ENCODE measurements around the gene PTPDC1.
"Not testable (repeated sequence)": the region's sequence is repeated elsewhere in the genome, so short reads cannot be mapped to it uniquely, and the experiment has no call there.

Gene PTPDC1

GRCh38 chr9:94101162-94101853, 17.0 kb downstream of the PTPDC1 start:
- no peak for DNase-seq
- TF ChIP-seq GATA1 (IDR thresholded peaks at IDR 0.05; ENCODE audit: low read depth, low read length), result no peak
- TF ChIP-seq POLR2A (IDR thresholded peaks at IDR 0.05; ENCODE audit: low read length), result no peak

GRCh38 chr9:94108584-94108983, 24.3 kb downstream of the PTPDC1 start:
- DNase-seq, result no peak
- TF ChIP-seq GATA1 (IDR thresholded peaks at IDR 0.05; ENCODE audit: low read depth, low read length), result no peak
- no peak for TF ChIP-seq POLR2A (IDR thresholded peaks at IDR 0.05; ENCODE audit: low read length)

GRCh38 chr9:94110821-94111252, 26.6 kb downstream of the PTPDC1 start:
- TF ChIP-seq POLR2A (IDR thresholded peaks at IDR 0.05; ENCODE audit: low read length) (no peak), GATA1 (IDR thresholded peaks at IDR 0.05; ENCODE audit: low read depth, low read length) (no peak)
- DNase-seq, result no peak

GRCh38 chr9:94111446-94111845, 27.2 kb downstream of the PTPDC1 start:
- TF ChIP-seq POLR2A (IDR thresholded peaks at IDR 0.05; ENCODE audit: low read length) (no peak), GATA1 (IDR thresholded peaks at IDR 0.05; ENCODE audit: low read depth, low read length) (no peak)
- DNase-seq, result no peak

GRCh38 chr9:94112716-94113465, 28.6 kb downstream of the PTPDC1 start:
- TF ChIP-seq POLR2A (IDR thresholded peaks at IDR 0.05; ENCODE audit: low read length) (peak; percentile 27), GATA1 (IDR thresholded peaks at IDR 0.05; ENCODE audit: low read depth, low read length) (no peak)
- DNase-seq, result no peak

GRCh38 chr9:94120088-94120487, 35.8 kb downstream of the PTPDC1 start:
- DNase-seq, result not testable (repeated sequence)

- TF ChIP-seq POLR2A (IDR thresholded peaks at IDR 0.05; ENCODE audit: low read length) (no peak), GATA1 (IDR thresholded peaks at IDR 0.05; ENCODE audit: low read depth, low read length) (no peak)
- DNase-seq, result no peak
Measured at GRCh38 chr9:94120854-94121376, 36.7 kb downstream of the PTPDC1 start.

- DNase-seq, result no peak
- TF ChIP-seq POLR2A (IDR thresholded peaks at IDR 0.05; ENCODE audit: low read length) (no peak), GATA1 (IDR thresholded peaks at IDR 0.05; ENCODE audit: low read depth, low read length) (no peak)
Measured at GRCh38 chr9:94126844-94127243, 42.6 kb downstream of the PTPDC1 start.

- DNase-seq, result no peak
- TF ChIP-seq GATA1 (IDR thresholded peaks at IDR 0.05; ENCODE audit: low read depth, low read length) (no peak), POLR2A (IDR thresholded peaks at IDR 0.05; ENCODE audit: low read length) (no peak)
Measured at GRCh38 chr9:94127806-94128205, 43.5 kb downstream of the PTPDC1 start.

GRCh38 chr9:94128580-94128979, 44.3 kb downstream of the PTPDC1 start:
- no peak for DNase-seq
- TF ChIP-seq GATA1 (IDR thresholded peaks at IDR 0.05; ENCODE audit: low read depth, low read length) (no peak), POLR2A (IDR thresholded peaks at IDR 0.05; ENCODE audit: low read length) (no peak)

GRCh38 chr9:94134629-94135028, 50.4 kb downstream of the PTPDC1 start:
- TF ChIP-seq POLR2A (IDR thresholded peaks at IDR 0.05; ENCODE audit: low read length), result no peak
- no peak for TF ChIP-seq GATA1 (IDR thresholded peaks at IDR 0.05; ENCODE audit: low read depth, low read length)
- DNase-seq, result no peak

GRCh38 chr9:94135222-94135621, 51.0 kb downstream of the PTPDC1 start:
- no peak for DNase-seq

GRCh38 chr9:94139672-94140417, 55.6 kb downstream of the PTPDC1 start:
- no peak for DNase-seq
- no peak for TF ChIP-seq POLR2A (IDR thresholded peaks at IDR 0.05; ENCODE audit: low read length)
- TF ChIP-seq GATA1 (IDR thresholded peaks at IDR 0.05; ENCODE audit: low read depth, low read length), result no peak

More at GRCh38 chr9:94135222-94135621, 51.0 kb downstream of the PTPDC1 start:
- no peak for TF ChIP-seq POLR2A (IDR thresholded peaks at IDR 0.05; ENCODE audit: low read length)
- no peak for TF ChIP-seq GATA1 (IDR thresholded peaks at IDR 0.05; ENCODE audit: low read depth, low read length)

GRCh38 chr9:94140418-94140780, 56.1 kb downstream of the PTPDC1 start:
- TF ChIP-seq POLR2A (IDR thresholded peaks at IDR 0.05; ENCODE audit: low read length), result no peak
- no peak for DNase-seq
